Large intestine (tissue), 12 donors: Measurements from ENCODE around the gene AKAP4. TPM values are rescaled to one million over a fixed set of nuclear protein-coding genes. Genes with fewer than 3 reads are reported as not detected.
A peak's percentile ranks its signal among the peaks of the same experiment; 100 is the strongest.

Source experiments
- DNase-seq, 2 donors: peaks; one replicate each; pipeline versions ENCODE4 v3.0.0 to v3.0.0-alpha.2; 2013
- H3K27ac ChIP-seq: one replicate; pipeline ENCODE4 v1.5.1; 2013; ENCODE audit warnings: low read length
- H3K27me3 ChIP-seq: 2 replicates; pipeline ENCODE4 v1.6.1; 2013; ENCODE audit warnings: low read length; ENCODE audit not compliant: control insufficient read depth, insufficient read depth
- H3K36me3 ChIP-seq: 2 replicates; pipeline ENCODE4 v1.6.1; 2013; ENCODE audit warnings: low read length; ENCODE audit not compliant: control insufficient read depth, insufficient read depth
- H3K4me1 ChIP-seq: one replicate; pipeline ENCODE4 v1.6.1; 2013; ENCODE audit warnings: low read length; ENCODE audit not compliant: control insufficient read depth, insufficient read depth
- H3K4me3 ChIP-seq: one replicate; pipeline ENCODE4 v1.5.1; 2013; ENCODE audit warnings: low read length
- H3K9me3 ChIP-seq: one replicate; pipeline ENCODE4 v1.6.1; 2013; ENCODE audit warnings: mild to moderate bottlenecking, low read depth, low read length, moderate library complexity; ENCODE audit not compliant: control insufficient read depth
- WGBS: methylation state at CpG from one replicate; pipeline ENCODE4 v1.1.5; 2013; ENCODE audit warnings: low lambda C conversion rate; ENCODE audit not compliant: insufficient coverage; 5-methylcytosine and 5-hydroxymethylcytosine counted together
- long read RNA-seq, 11 donors: transcript quantifications; one replicate each; lab custom pipeline, GENCODE V29; 2026
- polyA plus RNA-seq: library from polyadenylated mRNA; unstranded; fragments of 120-200 nt; gene quantifications from one replicate; pipeline ENCODE4 v1.2.1, GENCODE V29; 2013

AKAP4 gene, protein sequence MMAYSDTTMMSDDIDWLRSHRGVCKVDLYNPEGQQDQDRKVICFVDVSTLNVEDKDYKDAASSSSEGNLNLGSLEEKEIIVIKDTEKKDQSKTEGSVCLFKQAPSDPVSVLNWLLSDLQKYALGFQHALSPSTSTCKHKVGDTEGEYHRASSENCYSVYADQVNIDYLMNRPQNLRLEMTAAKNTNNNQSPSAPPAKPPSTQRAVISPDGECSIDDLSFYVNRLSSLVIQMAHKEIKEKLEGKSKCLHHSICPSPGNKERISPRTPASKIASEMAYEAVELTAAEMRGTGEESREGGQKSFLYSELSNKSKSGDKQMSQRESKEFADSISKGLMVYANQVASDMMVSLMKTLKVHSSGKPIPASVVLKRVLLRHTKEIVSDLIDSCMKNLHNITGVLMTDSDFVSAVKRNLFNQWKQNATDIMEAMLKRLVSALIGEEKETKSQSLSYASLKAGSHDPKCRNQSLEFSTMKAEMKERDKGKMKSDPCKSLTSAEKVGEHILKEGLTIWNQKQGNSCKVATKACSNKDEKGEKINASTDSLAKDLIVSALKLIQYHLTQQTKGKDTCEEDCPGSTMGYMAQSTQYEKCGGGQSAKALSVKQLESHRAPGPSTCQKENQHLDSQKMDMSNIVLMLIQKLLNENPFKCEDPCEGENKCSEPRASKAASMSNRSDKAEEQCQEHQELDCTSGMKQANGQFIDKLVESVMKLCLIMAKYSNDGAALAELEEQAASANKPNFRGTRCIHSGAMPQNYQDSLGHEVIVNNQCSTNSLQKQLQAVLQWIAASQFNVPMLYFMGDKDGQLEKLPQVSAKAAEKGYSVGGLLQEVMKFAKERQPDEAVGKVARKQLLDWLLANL
- polyA plus RNA-seq: 0.07 TPM
- long read RNA-seq, donor 1: 0 reads
- long read RNA-seq, donor 2: 0 reads
- long read RNA-seq, donor 3: 0 reads
- long read RNA-seq, donor 4: 0 reads
- long read RNA-seq, donor 5: 0 reads
- long read RNA-seq, donor 6: 0 reads
- long read RNA-seq, donor 7: 0 reads
- long read RNA-seq, donor 8: 0 reads
- long read RNA-seq, donor 9: 0 reads
- long read RNA-seq, donor 10: 0 reads
- long read RNA-seq, donor 11: 0 reads

DNA sequence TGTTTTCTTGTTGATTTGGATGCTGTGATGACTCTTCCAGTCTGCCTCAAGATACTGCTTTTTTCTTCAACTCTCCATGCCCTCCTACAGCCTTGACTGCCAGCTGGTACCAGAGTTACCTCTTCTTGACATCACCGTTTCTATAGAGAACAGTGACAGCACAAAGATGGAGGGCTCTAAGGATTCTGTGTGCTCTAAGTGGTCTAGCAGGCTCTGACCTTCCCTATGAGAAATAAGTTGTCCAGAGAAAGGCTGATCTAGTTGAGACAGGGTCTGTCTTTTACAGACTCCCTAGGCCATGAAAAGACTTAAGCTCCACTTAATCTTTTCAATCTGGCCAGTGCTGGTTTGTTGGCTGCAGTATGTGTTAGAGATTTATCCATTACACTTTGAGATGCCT, at the start of gene AKAP4:
AKAP4 (minus strand) TSS at position 101 of the 400 bp plus-strand sequence. CDS start 118 bp downstream, outside the sequence.
- no CpG with 5 or more reads among the region's 1 CpG for WGBS
- no peak within 1 kb of the TSS for H3K27ac ChIP-seq
- H3K4me3 ChIP-seq: no peak within 1 kb of the TSS
- DNase-seq: no peak
- H3K4me1 ChIP-seq: peaks cover 7% of the 10 kb centered on the region
- no peaks in the 10 kb centered on the region for H3K9me3 ChIP-seq
- H3K27me3 ChIP-seq: no peaks in the 10 kb centered on the region
- H3K36me3 ChIP-seq: no peaks in the 10 kb centered on the region

DNA sequence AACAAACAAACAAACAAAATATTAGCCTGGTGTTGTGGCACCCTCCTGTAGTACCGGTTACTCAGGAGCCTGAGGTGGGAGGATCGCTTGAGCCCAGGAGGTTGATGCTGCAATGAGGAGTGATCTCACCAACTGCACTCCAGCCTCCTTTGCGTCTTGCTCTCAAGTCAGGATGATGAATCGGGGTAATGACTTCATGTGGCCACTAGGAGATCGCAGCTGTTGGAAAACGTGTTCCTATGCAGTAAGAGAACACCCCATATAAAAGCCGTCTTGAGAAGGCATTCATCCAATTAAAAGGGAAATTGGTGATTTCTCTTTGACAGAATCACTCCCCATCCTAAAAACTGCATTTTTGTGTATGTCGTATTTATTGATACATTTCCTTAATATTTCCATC, 10.7 kb upstream of the AKAP4 start:
- Histone ChIP-seq H3K27me3 (no peaks in the 10 kb centered on the region), H3K36me3 (no peaks in the 10 kb centered on the region), H3K4me3 (no peak overlapping the region), H3K9me3 (no peaks in the 10 kb centered on the region), H3K27ac (no peak overlapping the region), H3K4me1 (no peaks in the 10 kb centered on the region)
- 40% methylated on average over 1 of the region's 8 CpGs for WGBS
- no peak for DNase-seq

DNA sequence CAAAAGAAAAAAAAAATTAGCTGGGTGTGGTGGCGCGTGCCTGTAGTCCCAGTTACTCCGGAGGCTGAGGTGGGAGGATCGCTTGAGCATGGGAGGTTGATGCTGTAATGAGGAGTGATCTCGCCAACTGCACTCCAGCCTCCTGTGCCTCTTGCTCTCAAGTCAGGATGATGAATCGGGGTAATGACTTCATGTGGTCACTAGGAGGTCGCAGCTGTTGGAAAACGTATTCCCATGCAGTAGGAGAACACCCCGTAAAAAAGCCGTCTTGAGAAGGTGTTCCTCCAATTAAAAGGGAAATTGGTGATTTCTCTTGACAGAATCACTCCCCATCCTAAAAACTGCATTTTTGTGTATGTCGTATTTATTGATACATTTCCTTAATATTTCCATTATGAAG, 5.9 kb upstream of the AKAP4 start:
- Histone ChIP-seq H3K9me3 (no peaks in the 10 kb centered on the region), H3K27ac (no peak overlapping the region), H3K4me1 (peaks cover 4% of the 10 kb centered on the region), H3K36me3 (no peaks in the 10 kb centered on the region), H3K4me3 (no peak overlapping the region), H3K27me3 (no peaks in the 10 kb centered on the region)
- DNase-seq: no peak
- WGBS: 100% methylated on average over 1 of the region's 11 CpGs

DNA sequence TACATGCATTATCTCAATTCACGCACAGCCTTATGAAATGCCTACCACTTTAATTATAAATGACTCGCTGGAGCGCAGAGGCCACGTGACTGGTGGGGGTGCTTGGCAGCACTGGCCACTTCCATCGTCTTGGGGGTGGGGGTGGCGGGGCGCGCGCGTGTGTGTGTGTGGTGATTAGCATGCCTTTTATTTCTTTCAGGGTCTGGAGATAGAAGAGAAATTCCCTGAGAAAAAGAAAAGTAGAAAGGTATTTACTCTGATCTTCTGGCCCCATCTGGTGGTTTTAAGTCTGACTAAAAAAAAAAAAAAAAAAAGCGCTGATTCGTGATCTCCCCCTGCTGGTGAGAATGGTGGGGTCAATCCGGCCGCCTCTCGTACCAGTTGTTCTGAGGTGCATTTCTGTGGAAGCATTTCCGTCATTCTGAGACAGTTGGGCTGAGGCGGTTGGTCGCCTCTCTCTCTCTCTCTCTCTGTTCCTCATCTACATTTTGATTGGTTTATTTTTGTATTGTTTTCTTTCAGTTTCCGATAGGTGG, 3.6 kb upstream of the AKAP4 start, which contains the start of gene CCNB3:
CCNB3 (plus strand) TSS at position 402 of the 536 bp plus-strand sequence. CDS start 80,399 bp downstream, outside the sequence.
- H3K27me3 ChIP-seq: no peaks in the 10 kb centered on the region
- DNase-seq: peak; percentile 34 to 66
- H3K4me1 ChIP-seq: peaks cover 4% of the 10 kb centered on the region
- no peaks in the 10 kb centered on the region for H3K36me3 ChIP-seq
- no CpG with 5 or more reads among the region's 19 CpGs for WGBS
- no peaks in the 10 kb centered on the region for H3K9me3 ChIP-seq
- no peak within 1 kb of the TSS for H3K27ac ChIP-seq
- peak within 1 kb of the TSS; percentile 35 for H3K4me3 ChIP-seq

DNA sequence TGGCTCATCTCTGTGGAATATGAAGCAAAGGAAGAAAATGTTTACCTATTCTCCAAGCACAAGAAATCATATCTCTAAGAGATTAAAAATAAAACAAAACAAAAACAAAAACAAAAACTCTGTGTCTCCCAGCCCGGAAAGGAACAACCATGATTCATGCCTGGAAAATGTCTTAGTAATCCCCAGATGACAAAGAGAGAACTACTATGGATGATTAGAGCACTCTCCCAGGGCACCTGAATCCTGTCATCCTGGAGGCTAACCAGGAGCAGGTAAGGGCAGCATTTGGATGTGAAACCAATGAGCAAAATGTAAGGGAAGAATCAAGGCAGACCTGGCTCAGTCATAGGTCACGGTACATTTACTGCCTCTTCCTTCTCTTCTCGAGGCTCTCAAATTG, 1.7 kb upstream of the AKAP4 start:
- 100% methylated on average over 1 of the region's 3 CpGs for WGBS
- H3K27ac ChIP-seq: no peak overlapping the region

DNA sequence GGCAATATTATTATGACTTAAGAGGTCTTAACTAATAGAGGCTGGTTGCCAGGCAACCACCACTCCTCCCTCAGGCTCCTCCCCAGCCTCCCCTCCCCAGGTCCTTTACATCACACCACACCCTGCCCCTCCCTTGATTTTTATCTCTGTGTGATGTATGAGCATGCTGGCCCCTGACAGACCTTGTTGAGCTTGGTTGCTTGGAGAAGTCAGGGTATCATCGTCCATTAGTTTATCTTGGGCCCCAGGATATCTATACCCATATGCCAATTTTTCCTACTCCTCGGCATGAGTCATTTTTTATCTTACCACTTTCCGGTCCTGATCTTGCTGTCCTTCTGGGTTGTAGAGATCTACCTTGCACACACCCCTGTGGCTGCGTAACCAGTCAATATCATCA, 2.5 kb downstream of the AKAP4 start:
- H3K27me3 ChIP-seq: no peaks in the 10 kb centered on the region
- no peak overlapping the region for H3K4me3 ChIP-seq
- H3K4me1 ChIP-seq: peaks cover 3% of the 10 kb centered on the region
- no peaks in the 10 kb centered on the region for H3K9me3 ChIP-seq
- DNase-seq: peak; percentile 71 to 82
- no CpG with 5 or more reads among the region's 4 CpGs for whole genome bisulfite sequencing
- H3K27ac ChIP-seq: peak overlapping the region; percentile 12
- no peaks in the 10 kb centered on the region for H3K36me3 ChIP-seq

More for the DNA sequence above, 1.7 kb upstream of the AKAP4 start:
- Histone ChIP-seq H3K27me3 (no peaks in the 10 kb centered on the region), H3K9me3 (no peaks in the 10 kb centered on the region), H3K36me3 (no peaks in the 10 kb centered on the region), H3K4me1 (peaks cover 7% of the 10 kb centered on the region), H3K4me3 (no peak overlapping the region)
- DNase-seq: no peak

DNA sequence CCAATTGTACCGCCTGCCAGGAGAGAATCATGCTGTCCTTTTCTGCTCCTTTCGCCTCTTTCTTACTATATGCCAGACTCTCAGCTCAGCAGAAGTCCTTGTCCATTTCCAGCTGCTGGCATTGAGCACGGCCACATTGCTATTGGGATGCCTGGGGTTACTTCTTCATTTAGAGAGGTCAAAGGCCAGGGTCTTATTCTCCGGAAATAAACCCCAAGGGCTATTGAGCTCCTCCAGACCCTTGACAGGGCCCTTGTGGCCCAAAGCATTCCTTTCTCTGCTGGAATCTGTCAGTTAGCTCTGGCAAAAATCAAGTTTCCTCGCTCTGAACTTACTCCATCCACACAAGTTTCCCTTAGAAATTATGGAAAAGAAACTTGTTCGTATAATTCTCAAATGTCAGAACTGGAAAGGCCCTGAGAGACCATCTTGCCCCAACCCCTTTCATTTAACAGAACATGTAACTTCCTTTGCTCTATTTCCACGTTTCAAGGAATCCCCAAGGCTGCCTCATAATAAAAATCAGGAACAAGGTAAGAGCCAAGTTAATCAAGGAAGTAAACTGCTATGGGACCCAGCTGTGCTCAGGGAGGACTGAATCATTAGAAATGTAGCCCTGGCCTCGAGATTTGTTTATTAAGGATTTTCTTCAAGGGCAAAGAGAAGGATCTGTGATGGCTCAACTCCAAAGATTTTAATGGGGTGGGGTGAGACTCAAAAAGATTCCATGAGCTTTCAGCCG, 11.8 kb downstream of the AKAP4 start:
- H3K4me1 ChIP-seq: peaks cover 22% of the 10 kb centered on the region
- H3K4me3 ChIP-seq: no peak overlapping the region
- peak in 1 of 2 donors; percentile 3 for DNase-seq
- peak overlapping the region; percentile 49 for H3K27ac ChIP-seq
- no CpG with 5 or more reads among the region's 9 CpGs for WGBS
- no peaks in the 10 kb centered on the region for H3K9me3 ChIP-seq
- H3K36me3 ChIP-seq: no peaks in the 10 kb centered on the region
- H3K27me3 ChIP-seq: no peaks in the 10 kb centered on the region

DNA sequence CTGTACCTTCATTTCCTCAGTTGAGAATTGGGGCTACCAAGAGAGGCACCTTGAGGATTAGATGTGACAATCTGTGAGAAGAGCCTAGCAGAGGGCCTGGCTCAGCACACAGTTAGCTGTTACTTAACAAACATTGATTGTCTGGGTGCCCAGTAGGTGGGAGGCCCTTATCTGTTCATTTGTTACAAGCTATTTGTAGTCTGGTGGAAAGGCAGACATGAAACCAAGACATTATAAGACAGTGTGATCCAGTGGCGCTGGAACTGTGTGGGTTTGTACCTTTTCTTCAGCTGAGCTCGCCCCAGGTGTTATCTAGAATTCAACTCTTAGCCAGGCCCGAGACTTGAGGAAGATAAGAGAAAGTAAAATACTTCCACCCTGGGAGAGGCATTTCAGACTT, 16.9 kb downstream of the AKAP4 start:
- no CpG with 5 or more reads among the region's 3 CpGs for WGBS
- no peak overlapping the region for H3K27ac ChIP-seq
- H3K36me3 ChIP-seq: no peaks in the 10 kb centered on the region
- no peaks in the 10 kb centered on the region for H3K27me3 ChIP-seq
- DNase-seq: peak in 1 of 2 donors; percentile 18
- peaks cover 10% of the 10 kb centered on the region for H3K4me1 ChIP-seq
- H3K4me3 ChIP-seq: no peak overlapping the region
- H3K9me3 ChIP-seq: no peaks in the 10 kb centered on the region

DNA sequence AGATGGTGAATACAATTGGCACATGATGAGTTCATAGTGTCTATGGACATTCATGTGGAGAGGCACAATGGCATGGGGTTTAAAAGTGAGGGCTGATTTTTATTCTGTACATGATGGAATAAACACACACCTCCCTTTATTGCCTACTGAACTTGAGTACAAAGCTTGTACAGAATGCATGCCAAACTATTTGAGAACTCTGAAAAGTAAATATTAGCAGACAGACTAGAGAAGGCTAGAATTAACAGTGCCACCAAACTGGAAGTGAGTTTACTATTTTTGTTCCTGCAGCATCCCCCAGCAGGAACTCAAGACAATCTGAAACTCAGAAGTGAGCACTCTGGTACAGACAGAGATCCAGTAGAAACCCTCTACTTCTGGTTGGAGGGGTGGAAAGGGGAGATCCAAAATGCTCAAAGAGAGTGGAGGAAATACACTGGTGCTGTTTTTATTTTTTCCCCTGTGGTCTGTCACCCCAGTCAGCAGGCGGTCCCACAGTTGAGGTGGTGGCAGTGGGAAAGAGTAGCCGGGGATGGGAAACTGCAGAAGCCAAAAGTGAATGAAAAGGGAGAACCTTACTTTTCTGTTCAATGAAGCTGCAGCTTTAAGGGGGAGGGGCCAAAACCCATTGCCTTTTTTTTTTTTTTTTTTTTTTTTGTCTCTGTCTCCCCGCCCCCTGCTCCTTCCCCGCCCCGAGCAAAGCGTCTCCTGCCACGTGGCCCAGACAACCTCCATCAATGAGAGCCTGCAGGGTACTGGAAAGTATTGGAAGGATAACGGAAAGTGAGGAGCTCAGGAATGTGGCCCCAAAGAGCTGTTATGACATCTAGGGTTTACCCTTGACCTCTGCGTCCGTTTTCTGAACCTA, 20.5 kb downstream of the AKAP4 start:
- H3K4me3 ChIP-seq: no peak overlapping the region
- no CpG with 5 or more reads among the region's 10 CpGs for WGBS
- peaks cover 2% of the 10 kb centered on the region for H3K4me1 ChIP-seq
- no peaks in the 10 kb centered on the region for H3K9me3 ChIP-seq
- no peak overlapping the region for H3K27ac ChIP-seq
- no peaks in the 10 kb centered on the region for H3K27me3 ChIP-seq
- no peak for DNase-seq
- H3K36me3 ChIP-seq: no peaks in the 10 kb centered on the region
